ENCODE measurements around the gene SPACA9. TPM values are rescaled to one million over a fixed set of nuclear protein-coding genes. Genes with fewer than 3 reads are reported as not detected.

The SPACA9 gene
- total RNA-seq, 3 donors from 2014 or later (not counting 1 experiment from before 2014, with no cell fraction given), result 1.1 to 1.6 (median 1.4) TPM

DNA sequence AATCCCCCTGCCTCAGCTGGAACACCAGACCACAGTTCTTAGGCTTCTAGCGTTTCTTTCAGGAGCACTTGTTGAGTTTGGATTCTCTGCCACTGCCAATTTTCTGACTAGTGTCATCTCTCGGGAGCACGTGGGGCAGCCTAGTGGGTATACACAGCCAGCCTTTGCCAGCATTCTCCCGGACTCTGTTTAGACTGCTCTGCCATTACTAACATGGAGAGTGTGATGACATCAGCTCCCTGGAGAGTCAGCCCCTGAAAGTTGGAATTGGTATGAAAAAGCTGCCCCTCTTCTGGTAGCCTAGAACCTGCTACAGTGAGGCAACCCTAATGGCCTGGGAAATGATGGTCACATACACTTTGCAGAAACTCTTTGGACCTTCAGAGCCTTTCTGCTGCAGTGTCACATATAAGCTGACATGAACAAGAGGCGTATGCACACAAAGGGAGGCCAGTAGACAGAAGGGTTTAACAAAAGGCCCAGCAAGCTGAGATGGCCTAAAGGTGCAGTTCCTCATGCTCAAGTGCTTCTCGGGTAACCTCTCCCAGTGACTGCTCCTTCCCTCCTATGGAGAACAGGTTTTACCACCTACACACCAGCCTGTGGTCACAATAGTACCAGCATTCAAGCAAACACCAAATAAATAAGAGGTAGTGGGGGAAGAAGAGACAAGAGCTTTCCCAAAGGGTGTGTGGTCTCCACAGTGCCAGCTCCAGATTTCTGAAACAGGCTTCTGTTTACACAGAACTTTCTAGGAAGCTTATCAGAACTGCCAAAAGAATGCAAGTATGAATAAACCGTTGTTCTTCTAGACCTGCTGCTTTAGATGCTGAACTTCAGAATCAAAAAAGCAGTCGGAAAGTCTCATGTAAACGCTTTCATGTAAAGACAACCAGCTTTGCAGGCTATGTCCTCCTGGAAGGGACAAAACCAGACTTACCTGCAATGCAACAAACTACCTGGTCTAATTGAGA, 16.5 kb downstream of the SPACA9 start:
- peaks cover 44% of the 10 kb centered on the region for H3K36me3 ChIP-seq (ENCODE audit: control insufficient read depth, insufficient read depth, low read length)
- no peaks in the 10 kb centered on the region for H3K9me3 ChIP-seq (ENCODE audit: control insufficient read depth, insufficient read depth, low read length)
- Mint-ChIP-seq H3K4me1 (no peaks in the 10 kb centered on the region), H3K27me3 (ENCODE audit: low read depth in 2 of 2) (no peaks in the 10 kb centered on the region), H3K36me3 (peaks cover 32% of the 10 kb centered on the region), H3K9me3 (no peaks in the 10 kb centered on the region), H3K27ac (no peak overlapping the region), H3K4me3 (no peak overlapping the region)
- TF ChIP-seq, protein P1, sequence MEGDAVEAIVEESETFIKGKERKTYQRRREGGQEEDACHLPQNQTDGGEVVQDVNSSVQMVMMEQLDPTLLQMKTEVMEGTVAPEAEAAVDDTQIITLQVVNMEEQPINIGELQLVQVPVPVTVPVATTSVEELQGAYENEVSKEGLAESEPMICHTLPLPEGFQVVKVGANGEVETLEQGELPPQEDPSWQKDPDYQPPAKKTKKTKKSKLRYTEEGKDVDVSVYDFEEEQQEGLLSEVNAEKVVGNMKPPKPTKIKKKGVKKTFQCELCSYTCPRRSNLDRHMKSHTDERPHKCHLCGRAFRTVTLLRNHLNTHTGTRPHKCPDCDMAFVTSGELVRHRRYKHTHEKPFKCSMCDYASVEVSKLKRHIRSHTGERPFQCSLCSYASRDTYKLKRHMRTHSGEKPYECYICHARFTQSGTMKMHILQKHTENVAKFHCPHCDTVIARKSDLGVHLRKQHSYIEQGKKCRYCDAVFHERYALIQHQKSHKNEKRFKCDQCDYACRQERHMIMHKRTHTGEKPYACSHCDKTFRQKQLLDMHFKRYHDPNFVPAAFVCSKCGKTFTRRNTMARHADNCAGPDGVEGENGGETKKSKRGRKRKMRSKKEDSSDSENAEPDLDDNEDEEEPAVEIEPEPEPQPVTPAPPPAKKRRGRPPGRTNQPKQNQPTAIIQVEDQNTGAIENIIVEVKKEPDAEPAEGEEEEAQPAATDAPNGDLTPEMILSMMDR (IDR thresholded peaks at IDR 0.05), result no peak
- no peak for DNase-seq
- intact Hi-C loops (cut with micrococcal nuclease), result no loop called here
- 90% methylated on average over 9 of the region's 9 CpGs for WGBS (ENCODE audit: insufficient coverage)
- H3K4me3 ChIP-seq (ENCODE audit: low read length), result no peak overlapping the region
- ATAC-seq, result no peak
- no peak overlapping the region for H3K27ac ChIP-seq (ENCODE audit: low read length)
- no peaks in the 10 kb centered on the region for H3K27me3 ChIP-seq (ENCODE audit: control insufficient read depth, insufficient read depth, low read length)
- H3K4me1 ChIP-seq (ENCODE audit: control insufficient read depth, insufficient read depth, low read length), result no peaks in the 10 kb centered on the region

DNA sequence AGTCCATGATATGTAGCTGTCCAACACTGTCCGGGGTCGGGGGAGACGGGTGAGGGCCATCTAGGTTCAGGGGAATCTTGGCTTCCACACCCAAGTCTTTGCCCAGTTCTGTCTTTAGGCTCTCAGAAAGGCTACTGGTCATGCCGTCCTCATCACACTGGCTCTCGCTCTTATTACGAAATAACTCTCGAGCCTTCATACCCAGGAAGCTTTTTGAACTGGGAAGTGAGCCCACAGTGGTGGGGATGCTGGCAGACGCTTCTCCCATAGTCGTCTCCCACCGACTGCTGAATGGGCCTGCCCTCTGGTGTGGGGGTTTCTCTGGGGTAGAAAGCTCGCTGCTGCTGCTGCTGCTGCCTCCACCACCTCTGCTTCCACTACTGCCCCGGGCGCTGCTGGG, 17.6 kb downstream of the SPACA9 start:
- Histone ChIP-seq H3K4me1 (ENCODE audit: control insufficient read depth, insufficient read depth, low read length) (peaks cover under 1% of the 10 kb centered on the region), H3K9me3 (ENCODE audit: control insufficient read depth, insufficient read depth, low read length) (no peaks in the 10 kb centered on the region), H3K27ac (ENCODE audit: low read length) (no peak overlapping the region), H3K4me3 (ENCODE audit: low read length) (no peak overlapping the region), H3K36me3 (ENCODE audit: control insufficient read depth, insufficient read depth, low read length) (peaks cover 55% of the 10 kb centered on the region), H3K27me3 (ENCODE audit: control insufficient read depth, insufficient read depth, low read length) (no peaks in the 10 kb centered on the region)
- Mint-ChIP-seq H3K4me1 (no peaks in the 10 kb centered on the region), H3K27ac (no peak overlapping the region), H3K4me3 (no peak overlapping the region), H3K27me3 (ENCODE audit: low read depth in 2 of 2) (no peaks in the 10 kb centered on the region), H3K9me3 (no peaks in the 10 kb centered on the region), H3K36me3 (peaks cover 32% of the 10 kb centered on the region)
- no peak for DNase-seq
- ATAC-seq, result no peak
- 95% methylated on average over 13 of the region's 13 CpGs for WGBS (ENCODE audit: insufficient coverage)
- TF ChIP-seq, protein P1 (IDR thresholded peaks at IDR 0.05), result no peak
- intact Hi-C loops (cut with micrococcal nuclease), result no loop called here

DNA sequence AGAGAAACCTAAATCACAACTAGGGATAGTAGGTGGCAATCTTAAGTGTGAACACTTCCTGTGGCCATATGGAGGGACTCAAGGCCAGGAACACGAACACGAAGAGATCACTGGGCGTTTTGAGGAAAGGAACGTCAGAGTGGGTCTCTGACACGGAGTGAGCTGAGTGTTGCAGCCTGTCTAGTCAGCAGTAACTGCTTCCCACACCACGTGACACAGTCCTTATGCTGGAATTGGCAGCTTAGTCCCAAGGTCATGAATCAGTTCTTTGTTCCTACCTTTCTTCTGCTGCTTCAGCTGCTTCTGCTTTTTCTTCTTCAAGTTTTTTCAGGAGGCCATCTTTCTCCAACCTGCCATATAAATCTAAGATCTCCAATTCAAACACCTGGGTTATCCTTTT, 18.2 kb downstream of the SPACA9 start:
- Histone ChIP-seq H3K4me3 (ENCODE audit: low read length) (no peak overlapping the region), H3K9me3 (ENCODE audit: control insufficient read depth, insufficient read depth, low read length) (no peaks in the 10 kb centered on the region), H3K27ac (ENCODE audit: low read length) (no peak overlapping the region), H3K4me1 (ENCODE audit: control insufficient read depth, insufficient read depth, low read length) (peaks cover 7% of the 10 kb centered on the region), H3K27me3 (ENCODE audit: control insufficient read depth, insufficient read depth, low read length) (no peaks in the 10 kb centered on the region), H3K36me3 (ENCODE audit: control insufficient read depth, insufficient read depth, low read length) (peaks cover 58% of the 10 kb centered on the region)
- Mint-ChIP-seq H3K27me3 (ENCODE audit: low read depth in 2 of 2) (no peaks in the 10 kb centered on the region), H3K9me3 (no peaks in the 10 kb centered on the region), H3K4me1 (peaks cover 0 to 4% of the 10 kb centered on the region in 2 donors), H3K36me3 (peaks cover 32% of the 10 kb centered on the region), H3K27ac (no peak overlapping the region), H3K4me3 (no peak overlapping the region)
- DNase-seq, result no peak
- intact Hi-C loops (cut with micrococcal nuclease), result no loop called here
- 96% methylated on average over 6 of the region's 6 CpGs for WGBS (ENCODE audit: insufficient coverage)
- TF ChIP-seq, protein P1 (IDR thresholded peaks at IDR 0.05), result no peak
- ATAC-seq, result no peak
